GM23338 (cell line): ENCODE results near the gene BMP8B. TPM values are rescaled to one million over a fixed set of nuclear protein-coding genes. Genes with fewer than 3 reads are reported as not detected.

Experiments used
- CREB1 ChIP-seq: fragments of 250-450 bp; sonication (Bioruptor Pico); IDR thresholded peaks from 2 replicates; pipeline ENCODE4 v1.5.0; 2020; ENCODE audit warnings: low read depth, mild to moderate bottlenecking, moderate library complexity
- POLR2AphosphoS5 ChIP-seq: IDR thresholded peaks from 2 replicates; pipeline ENCODE4 v1.6.1; 2016; ENCODE audit warnings: antibody characterized with exemption, low read depth
- REST ChIP-seq: IDR thresholded peaks from one replicate; pipeline ENCODE4 v1.6.1; 2018; ENCODE audit warnings: antibody characterized with exemption; ENCODE audit not compliant: unreplicated experiment
- STAT1 ChIP-seq: IDR thresholded peaks from one replicate; pipeline ENCODE4 v1.6.1; 2016; ENCODE audit warnings: antibody characterized with exemption; ENCODE audit not compliant: unreplicated experiment
- ZNF114 ChIP-seq: fragments of 250-450 bp; sonication (Bioruptor Pico); IDR thresholded peaks from 2 replicates; pipeline ENCODE4 v1.5.0; 2020; ENCODE audit warnings: mild to moderate bottlenecking, moderate library complexity
- ZNF462 ChIP-seq: fragments of 250-450 bp; sonication (Bioruptor Pico); IDR thresholded peaks from 2 replicates; pipeline ENCODE4 v1.5.0; 2020; ENCODE audit warnings: mild to moderate bottlenecking, moderate library complexity
- polyA plus RNA-seq: library from polyadenylated mRNA; unstranded; fragments of >200 nt; fragmentation: Nextera tagmentation; extraction: Ambion mirVana; gene quantifications from 2 replicates; pipeline ENCODE4 v1.2.1, GENCODE V29; 2016
- total RNA-seq: library from RNA; depleted of rRNA; stranded (reverse); fragments of >200 nt; shearing (Covaris generic); gene quantifications from 2 replicates; pipeline ENCODE4 v1.2.3, GENCODE V29; 2014

The BMP8B gene
- total and polyA plus RNA-seq, 2 experiments from 2014 or later, result 0.16 to 0.90 TPM

GRCh38 chr1:39751595-39751994 lies 37.1 kb downstream of the BMP8B start (continued):
- TF ChIP-seq ZNF462 (CRISPR knock-in tag), result no peak
- TF ChIP-seq CREB1 (CRISPR knock-in tag), result no peak
- no peak for TF ChIP-seq REST
- no peak for TF ChIP-seq STAT1
- no peak for TF ChIP-seq ZNF114 (CRISPR knock-in tag)
- no peak for TF ChIP-seq POLR2AphosphoS5
